IMR-90 (cell line): ENCODE data around the gene GPRIN2. TPM values are rescaled to one million over a fixed set of nuclear protein-coding genes. Genes with fewer than 3 reads are reported as not detected.

Experiments used
- ATAC-seq: fragments of 200-7000 bp; cut with Tn5 transposase; 2 replicates; pipeline ENCODE4 v1.9.1; 2020; ENCODE audit warnings: low read depth, mild to moderate bottlenecking, moderate library complexity
- BruUV-seq: library from RNA; stranded (reverse); fragments of 400-500 nt; replicated peaks from 2 replicates; lab custom pipeline; 2021; lab: Mats Ljungman, UMichigan
- CTCF ChIA-PET: fragments of 300-600 bp; formaldehyde crosslinking; extraction: SDS; loops from one replicate; lab custom pipeline; 2021; ENCODE audit warnings: antibody characterized with exemption; lab: Yijun Ruan, JAX
- POLR2A ChIA-PET: fragments of 300-600 bp; sonication (Branson Sonifier 250); formaldehyde crosslinking; loops from one replicate; lab custom pipeline; 2022; ENCODE audit warnings: antibody characterized with exemption; ENCODE audit not compliant: unreplicated experiment; lab: Charles Lee
- DNase-seq: peaks from one replicate; pipeline ENCODE4 v3.0.0; 2013
- H2AFZ ChIP-seq: replicated peaks from 2 replicates; pipeline ENCODE3; 2013; ENCODE audit warnings: low read length, mild to moderate bottlenecking; ENCODE audit not compliant: poor library complexity
- H2AK5ac ChIP-seq: 2 replicates; pipeline ENCODE4 v1.6.1; 2013; ENCODE audit warnings: low read depth, low read length, inconsistent platforms
- H2AK9ac ChIP-seq: replicated peaks from 2 replicates; pipeline ENCODE3; 2013; ENCODE audit warnings: mild to moderate bottlenecking, low read depth, low read length, moderate library complexity; ENCODE audit not compliant: poor library complexity
- H2BK120ac ChIP-seq: 2 replicates; pipeline ENCODE4 v1.6.1; 2013; ENCODE audit warnings: low read depth, low read length, inconsistent platforms
- H2BK15ac ChIP-seq: 3 replicates; pipeline ENCODE4 v1.6.1; 2013; ENCODE audit warnings: low read depth, low read length, inconsistent platforms
- H2BK20ac ChIP-seq: 2 replicates; pipeline ENCODE4 v1.6.1; 2013; ENCODE audit warnings: low read depth, mild to moderate bottlenecking, inconsistent platforms, low read length, moderate library complexity
- H2BK5ac ChIP-seq: 2 replicates; pipeline ENCODE4 v1.6.1; 2013; ENCODE audit warnings: mild to moderate bottlenecking, low read depth, low read length, inconsistent platforms; ENCODE audit not compliant: poor library complexity, severe bottlenecking
- H3K14ac ChIP-seq: replicated peaks from 2 replicates; pipeline ENCODE4 v1.6.1; 2013; ENCODE audit warnings: low read depth, low read length, inconsistent platforms
- H3K18ac ChIP-seq: 2 replicates; pipeline ENCODE4 v1.6.1; 2013; ENCODE audit warnings: low read depth, low read length, control low read depth
- H3K23ac ChIP-seq: 2 replicates; pipeline ENCODE4 v1.6.1; 2013; ENCODE audit warnings: low read depth, low read length, inconsistent platforms
- H3K27ac ChIP-seq: 2 replicates; pipeline ENCODE4 v1.5.1; 2013; ENCODE audit warnings: mild to moderate bottlenecking, control low read depth, low read length; ENCODE audit not compliant: insufficient read depth
- H3K27me3 ChIP-seq: 2 replicates; pipeline ENCODE4 v1.6.1; 2013; ENCODE audit warnings: low read length; ENCODE audit not compliant: control insufficient read depth, insufficient read depth
- H3K36me3 ChIP-seq: 2 replicates; pipeline ENCODE4 v1.6.1; 2013; ENCODE audit warnings: low read length, mixed read lengths; ENCODE audit not compliant: control insufficient read depth, insufficient read depth
- H3K4ac ChIP-seq: 2 replicates; pipeline ENCODE4 v1.6.1; 2013; ENCODE audit warnings: low read depth, low read length, inconsistent platforms
- H3K4me1 ChIP-seq: 2 replicates; pipeline ENCODE4 v1.6.1; 2013; ENCODE audit warnings: low read length, mixed read lengths; ENCODE audit not compliant: control insufficient read depth, insufficient read depth
- H3K4me2 ChIP-seq: 2 replicates; pipeline ENCODE4 v1.6.1; 2013; ENCODE audit warnings: low read depth, mild to moderate bottlenecking, control low read depth, low read length, moderate library complexity
- H3K4me3 ChIP-seq: 2 replicates; pipeline ENCODE4 v1.5.1; 2013; ENCODE audit warnings: low read depth, mild to moderate bottlenecking, control low read depth, low read length, moderate library complexity; ENCODE audit not compliant: insufficient read depth
- H3K56ac ChIP-seq: 2 replicates; pipeline ENCODE4 v1.6.1; 2013; ENCODE audit warnings: low read length, inconsistent platforms; ENCODE audit not compliant: insufficient read depth; ENCODE audit errors: extremely low read depth
- H3K79me1 ChIP-seq, 2 experiments: 2 replicates each; pipeline ENCODE4 v1.6.1; 2013; ENCODE audit warnings: low read length in 2 of 2, inconsistent platforms in 1 of 2, low read depth in 1 of 2
- H3K9ac ChIP-seq: 2 replicates; pipeline ENCODE4 v1.6.1; 2013; ENCODE audit warnings: low read depth, low read length, control low read depth
- H3K9me1 ChIP-seq: 2 replicates; pipeline ENCODE4 v1.6.1; 2013; ENCODE audit warnings: low read length, inconsistent platforms; ENCODE audit not compliant: insufficient read depth
- H3K9me3 ChIP-seq: 2 replicates; pipeline ENCODE4 v1.6.1; 2013; ENCODE audit warnings: low read length; ENCODE audit not compliant: control insufficient read depth, insufficient read depth
- H4K20me1 ChIP-seq: 2 replicates; pipeline ENCODE4 v1.6.1; 2013; ENCODE audit warnings: low read length, inconsistent platforms; ENCODE audit not compliant: insufficient read depth
- H4K5ac ChIP-seq: 2 replicates; pipeline ENCODE4 v1.6.1; 2013; ENCODE audit warnings: mild to moderate bottlenecking, low read depth, low read length, control low read depth
- H4K8ac ChIP-seq, 2 experiments: 2 replicates each; pipeline ENCODE4 v1.6.1; 2013; ENCODE audit warnings: low read depth in 2 of 2, low read length in 2 of 2, control low read depth in 1 of 2, inconsistent platforms in 1 of 2
- H4K91ac ChIP-seq: 2 replicates; pipeline ENCODE4 v1.6.1; 2013; ENCODE audit warnings: low read depth, low read length, inconsistent platforms; ENCODE audit not compliant: insufficient read depth
- CEBPB ChIP-seq: IDR thresholded peaks from 2 replicates; pipeline ENCODE4 v1.6.1; 2012; ENCODE audit warnings: low read depth, low read length, improper control_type of control experiment
- CHD1 ChIP-seq: IDR thresholded peaks from 2 replicates; pipeline ENCODE4 v1.6.1; 2012; ENCODE audit warnings: low read depth, low read length, improper control_type of control experiment
- CTCF ChIP-seq: conservative IDR thresholded peaks from 2 replicates; pipeline ENCODE4 v1.5.1; 2012; ENCODE audit warnings: mild to moderate bottlenecking, low read depth, low read length, improper control_type of control experiment
- ELK1 ChIP-seq: fragments of 150-350 bp; IDR thresholded peaks from 2 replicates; pipeline ENCODE4 v1.6.1; 2016; ENCODE audit warnings: low read depth, mild to moderate bottlenecking, low read length, moderate library complexity, borderline replicate concordance
- MAFK ChIP-seq: IDR thresholded peaks from 2 replicates; pipeline ENCODE4 v1.6.1; 2012; ENCODE audit warnings: low read depth, low read length, improper control_type of control experiment
- MAZ ChIP-seq: IDR thresholded peaks from 2 replicates; pipeline ENCODE4 v1.6.1; 2012; ENCODE audit warnings: low read depth, mild to moderate bottlenecking, low read length, improper control_type of control experiment, moderate library complexity, borderline replicate concordance
- MXI1 ChIP-seq: IDR thresholded peaks from 2 replicates; pipeline ENCODE4 v1.6.1; 2012; ENCODE audit warnings: low read depth, mild to moderate bottlenecking, low read length, moderate library complexity, borderline replicate concordance
- NFE2L2 ChIP-seq: fragments of 150-350 bp; IDR thresholded peaks from 2 replicates; pipeline ENCODE4 v1.6.1; 2016; ENCODE audit warnings: low read depth, mild to moderate bottlenecking, low read length
- RAD21 ChIP-seq: IDR thresholded peaks from 2 replicates; pipeline ENCODE4 v1.6.1; 2012; ENCODE audit warnings: low read length, improper control_type of control experiment
- RCOR1 ChIP-seq: IDR thresholded peaks from 2 replicates; pipeline ENCODE4 v1.6.1; 2012; ENCODE audit warnings: mild to moderate bottlenecking, low read length, improper control_type of control experiment; ENCODE audit not compliant: insufficient replicate concordance
- RFX5 ChIP-seq: IDR thresholded peaks from 2 replicates; pipeline ENCODE4 v1.8.0; 2012; ENCODE audit warnings: low read depth, mild to moderate bottlenecking, low read length, moderate library complexity
- SMC3 ChIP-seq: fragments of 150-350 bp; IDR thresholded peaks from 2 replicates; pipeline ENCODE4 v1.6.1; 2016; ENCODE audit warnings: low read depth, mild to moderate bottlenecking, antibody characterized with exemption, low read length, moderate library complexity
- USF2 ChIP-seq: fragments of 150-350 bp; IDR thresholded peaks from 2 replicates; pipeline ENCODE4 v1.6.1; 2017; ENCODE audit warnings: mild to moderate bottlenecking, antibody characterized with exemption, low read length, low read depth
- WGBS, 2 experiments: methylation state at CpG; one replicate each; pipeline versions ENCODE4 v1.1.5 to v1.1.7; 2013; ENCODE audit warnings: missing lambda C conversion rate in 2 of 2; ENCODE audit not compliant: insufficient read length in 1 of 2; ENCODE audit errors: extremely low coverage in 2 of 2; 5-methylcytosine and 5-hydroxymethylcytosine counted together
- dilution Hi-C: fragments of 300-500 bp; cut with HindIII; formaldehyde crosslinking; loops from one replicate; pipeline ENCODE4 v1.14.3; 2018; ENCODE audit warnings: low sequenced_read_pairs; ENCODE audit not compliant: unreplicated experiment
- in situ Hi-C: fragments of 300-500 bp; cut with MboI; formaldehyde crosslinking; loops from 3 replicates; pipeline ENCODE4 v1.14.3; 2019; ENCODE audit warnings: low sequenced_read_pairs, inconsistent platforms, mixed read lengths
- intact Hi-C: fragments of 100-400 bp; cut with micrococcal nuclease; formaldehyde crosslinking; loops from 2 replicates; pipeline ENCODE4 v1.10.0; 2022
- polyA plus RNA-seq, 3 experiments: library from polyadenylated mRNA; depleted of rRNA; stranded (reverse); fragments of >200 nt; gene quantifications; 2 replicates each; pipeline ENCODE4 v1.2.3, GENCODE V29; 2012; ENCODE audit warnings: low replicate concordance in 1 of 3
- total RNA-seq: library from RNA; depleted of rRNA; stranded (reverse); fragments of >200 nt; gene quantifications from 2 replicates; pipeline ENCODE4 v1.2.3, GENCODE V29; 2012

The GPRIN2 gene
- total and polyA plus RNA-seq, 2 of the 4 experiments (the other 2 are of a cell fraction) = under 0.01 TPM; not detected in 1

GRCh38 chr10:46541735-46542566 lies 14.5 kb downstream of the GPRIN2 start:
- H3K27me3 ChIP-seq = peaks cover 2% of the 10 kb centered on the region
- H2AK5ac ChIP-seq = peak overlapping the region; percentile 8; the same call in 1 of the 2 replicates
- intact Hi-C loops = no loop called here
- peaks cover 16% of the 10 kb centered on the region for H3K9me1 ChIP-seq
- whole genome bisulfite sequencing, 2 experiments = 84% methylated on average over 2 of the region's 7 CpGs; no CpG with 5 or more reads in 1 of the 2 experiments
- H4K91ac ChIP-seq = peak overlapping the region; percentile 100
- H2AFZ ChIP-seq = peak overlapping the region; percentile 36
- peaks cover 16% of the 10 kb centered on the region for H3K4me1 ChIP-seq
- H3K56ac ChIP-seq = no peak overlapping the region
- CTCF ChIA-PET = no interaction called here
- ATAC-seq (no peak), DNase-seq (no peak)
- no peak overlapping the region for H2AK9ac ChIP-seq
- H4K5ac ChIP-seq = peak overlapping the region; percentile 38; the same call in 1 of the 2 replicates
- H2BK5ac ChIP-seq = no peak overlapping the region
- 0 out of 4 replicates have a peak, but pooled peaks cover 0 to 3% of the 10 kb centered on the region in 2 experiments for H3K79me1 ChIP-seq
- H3K9me3 ChIP-seq = no peaks in the 10 kb centered on the region
- dilution Hi-C loops = no loop called here
- H3K4me3 ChIP-seq = no peak overlapping the region
- in situ Hi-C loops = loop anchor here (25.0 kb wide), 2 partner anchors 870 to 1555 kb away; partner anchors contain the start of gene DEPP1
- no peak overlapping the region for H3K14ac ChIP-seq
- no peak overlapping the region for H3K23ac ChIP-seq
- no TSS peak for BruUV-seq
- peak overlapping the region; percentile 38 for H3K4ac ChIP-seq
- no peaks in the 10 kb centered on the region for H3K36me3 ChIP-seq
- peak overlapping the region in 1 of 2 experiments; percentile 5; a peak in 1 of 4 replicates for H4K8ac ChIP-seq
- no peaks in the 10 kb centered on the region for H4K20me1 ChIP-seq
- H3K18ac ChIP-seq = peak overlapping the region; percentile 20; the same call in 1 of the 2 replicates
- H3K9ac ChIP-seq = no peak overlapping the region
- H3K4me2 ChIP-seq = no peak overlapping the region
- H2BK15ac ChIP-seq = peak overlapping the region; percentile 18; the same call in 1 of the 3 replicates
- POLR2A ChIA-PET = no interaction called here
- peak overlapping the region; percentile 48 for H2BK120ac ChIP-seq
- peak overlapping the region; percentile 27 for H2BK20ac ChIP-seq
- no peak overlapping the region for H3K27ac ChIP-seq
- no peak for TF ChIP-seq NFE2L2
- no peak for TF ChIP-seq RAD21
- no peak for TF ChIP-seq CTCF
- no peak for TF ChIP-seq MAFK
- TF ChIP-seq CHD1 = no peak
- no peak for TF ChIP-seq RFX5
- TF ChIP-seq SMC3 = no peak
- TF ChIP-seq ELK1 = no peak
- TF ChIP-seq MXI1 = no peak
- no peak for TF ChIP-seq RCOR1
- TF ChIP-seq MAZ = no peak
- TF ChIP-seq CEBPB = no peak
- no peak for TF ChIP-seq USF2
